ENCODE results near the gene FAM81A. TPM values are rescaled to one million over a fixed set of nuclear protein-coding genes. Genes with fewer than 3 reads are reported as not detected.
A peak's percentile ranks its signal among the peaks of the same experiment; 100 is the strongest.
"Not testable (repeated sequence)": the region's sequence is repeated elsewhere in the genome, so short reads cannot be mapped to it uniquely, and the experiment has no call there.

FAM81A gene
- total RNA-seq, 1 experiment from 2014 or later: 32.2 TPM

DNA sequence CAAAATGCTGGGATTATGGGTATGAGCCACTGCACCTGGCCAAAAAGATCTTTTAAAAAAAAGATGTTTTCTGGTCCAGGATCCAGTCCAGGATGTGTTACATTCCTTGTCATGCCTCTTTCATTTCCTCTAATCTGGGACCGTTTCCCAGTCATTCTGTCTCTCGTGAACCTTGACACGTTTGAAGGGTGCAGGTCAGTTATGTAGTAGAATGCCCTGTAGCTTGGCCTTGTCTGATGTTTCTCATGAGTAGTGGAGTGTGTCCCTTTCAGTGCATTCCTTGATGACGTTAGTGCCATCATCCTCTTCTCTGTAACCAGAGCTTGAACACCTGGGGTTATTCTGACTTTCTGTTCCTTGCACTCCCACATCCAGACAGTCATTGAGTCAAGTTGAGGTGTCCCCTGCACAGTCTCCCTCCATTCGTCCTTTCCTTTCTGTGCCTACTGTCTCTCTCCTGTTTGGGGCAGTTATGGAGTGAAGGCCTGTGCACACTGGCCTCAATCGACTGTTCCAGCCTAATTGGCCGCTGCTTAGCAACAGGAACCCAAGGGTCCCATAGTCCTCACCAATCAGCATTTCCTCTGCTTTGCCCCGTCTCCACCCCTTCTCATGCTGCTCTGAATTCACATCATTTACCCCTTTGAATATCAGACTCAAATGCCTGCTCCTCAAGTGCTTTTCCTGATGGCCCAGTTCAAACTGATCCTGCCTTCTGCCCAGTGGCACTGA lies 5.5 kb downstream of the FAM81A start:
- peak in 1 of 2 experiments; percentile 49 for DNase-seq
- no peaks in the 10 kb centered on the region for H3K27me3 ChIP-seq

DNA sequence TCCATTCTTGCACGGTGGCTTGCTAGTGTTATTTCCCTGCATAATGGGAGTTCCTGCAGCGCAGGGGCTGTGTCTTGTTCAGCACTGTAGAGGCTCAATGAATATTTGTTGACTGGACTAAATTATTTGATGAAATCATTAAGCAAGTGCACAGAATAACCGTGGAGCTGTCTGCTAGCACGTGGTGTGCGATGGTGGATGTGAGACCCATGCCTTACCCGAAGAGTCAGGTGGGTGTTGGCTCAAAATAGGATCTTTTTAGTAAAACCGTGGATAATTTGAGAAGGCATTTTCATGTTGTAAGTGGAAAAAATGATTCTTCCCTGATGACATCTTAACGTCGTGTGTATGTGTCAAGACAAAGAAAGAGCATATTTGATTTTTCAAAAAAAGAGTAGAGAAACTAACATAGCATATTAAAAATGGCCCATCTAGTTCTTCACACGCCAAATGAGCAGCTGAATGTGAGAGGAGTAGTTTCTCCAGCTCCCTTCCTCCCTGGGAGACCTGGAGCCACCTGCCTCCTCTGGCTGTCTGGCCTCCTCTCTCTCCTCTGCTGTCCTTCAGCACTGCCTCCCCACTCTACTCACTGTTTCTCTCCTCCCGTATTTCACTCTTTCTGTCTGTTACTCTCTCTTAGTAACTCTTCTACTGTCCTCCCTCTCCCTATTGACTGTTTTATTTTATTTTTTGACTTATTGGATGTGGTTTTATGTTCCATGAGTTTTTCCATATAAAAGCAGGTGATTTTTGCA lies 6.3 kb downstream of the FAM81A start:
- H3K27me3 ChIP-seq: no peaks in the 10 kb centered on the region
- DNase-seq: peak in 1 of 2 experiments; percentile 45
- H3K36me3 ChIP-seq: peaks cover 15% of the 10 kb centered on the region
- peaks cover 46% of the 10 kb centered on the region for H3K4me1 ChIP-seq
- H3K27ac ChIP-seq: no peak overlapping the region
- no peak overlapping the region for H3K4me3 ChIP-seq
- H3K9me3 ChIP-seq (replicated peaks): no peaks in the 10 kb centered on the region

More for the DNA sequence above, 5.5 kb downstream of the FAM81A start:
- no peak overlapping the region for H3K27ac ChIP-seq
- peaks cover 41% of the 10 kb centered on the region for H3K4me1 ChIP-seq
- H3K36me3 ChIP-seq: peaks cover 15% of the 10 kb centered on the region
- no peak overlapping the region for H3K4me3 ChIP-seq
- H3K9me3 ChIP-seq (replicated peaks): no peaks in the 10 kb centered on the region

DNA sequence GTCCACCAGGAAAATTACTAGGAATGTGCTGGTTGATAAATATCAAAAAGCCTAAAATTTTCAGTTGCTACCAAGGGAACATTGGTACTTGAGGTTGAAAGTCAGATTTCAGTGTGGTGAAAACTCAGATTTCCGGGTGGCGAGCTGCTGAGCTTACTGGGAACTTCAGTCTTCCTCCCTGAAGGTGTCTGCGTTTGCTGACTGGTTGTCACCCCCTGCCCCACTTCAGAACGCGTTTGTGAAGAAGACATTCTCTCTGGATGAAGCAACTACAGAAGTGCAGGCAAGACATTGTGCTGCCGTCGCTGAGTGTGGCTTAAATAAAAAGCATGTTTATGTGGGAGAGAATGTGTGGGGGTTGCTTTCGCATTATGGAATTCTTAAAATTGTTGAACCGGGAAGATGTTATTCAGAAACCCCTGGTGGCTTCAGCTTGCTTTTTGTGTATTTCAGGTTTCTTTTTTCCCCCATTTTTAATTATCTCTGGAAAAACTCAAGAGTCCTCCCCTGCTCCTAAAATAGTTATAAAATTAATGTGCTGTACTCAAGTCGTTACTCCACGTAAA lies 7.1 kb downstream of the FAM81A start:
- DNase-seq: no peak
- Histone ChIP-seq H3K4me1 (peaks cover 48% of the 10 kb centered on the region), H3K36me3 (peaks cover 15% of the 10 kb centered on the region)

DNA sequence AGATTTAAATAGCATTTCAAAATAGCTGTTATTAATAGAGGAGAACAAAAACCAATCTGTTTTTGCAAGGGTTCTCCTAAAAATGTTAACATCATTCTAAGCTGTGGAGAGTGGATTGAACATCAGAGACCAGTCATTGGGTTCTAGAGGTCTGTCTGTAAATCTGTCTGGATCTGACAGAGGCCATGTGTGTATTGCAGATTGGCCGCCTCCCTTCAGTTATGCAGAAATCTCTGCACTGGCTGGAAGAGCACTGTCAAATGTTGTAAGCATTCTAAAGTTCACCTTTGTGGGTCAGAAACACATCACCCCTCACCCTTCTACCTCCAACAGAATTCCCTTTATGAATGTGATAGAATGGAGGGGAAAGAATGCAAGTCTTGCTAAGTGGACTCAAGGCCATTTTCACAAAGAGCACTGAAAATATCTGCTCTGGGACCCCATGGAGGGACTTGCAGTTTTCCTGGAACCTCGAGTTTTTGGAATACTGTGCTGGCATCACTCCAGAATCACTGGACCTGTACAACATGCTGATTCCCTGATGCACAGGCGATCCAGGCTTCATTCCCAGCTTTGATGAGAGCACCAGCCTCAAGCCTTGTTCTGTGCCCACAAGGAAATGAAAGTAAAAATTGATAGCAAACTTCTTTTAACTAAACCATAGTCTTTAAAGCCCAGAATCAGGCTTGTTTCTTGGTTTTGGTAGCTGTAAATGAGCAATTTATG lies 8.4 kb downstream of the FAM81A start:
- DNase-seq: no peak
- Histone ChIP-seq H3K4me3 (no peak overlapping the region), H3K27ac (peak overlapping the region; percentile 97), H3K27me3 (no peaks in the 10 kb centered on the region), H3K4me1 (peaks cover 54% of the 10 kb centered on the region), H3K36me3 (peaks cover 5% of the 10 kb centered on the region; the same call in 1 of the 2 replicates), H3K9me3 (replicated peaks) (no peaks in the 10 kb centered on the region)

More for the DNA sequence above, 7.1 kb downstream of the FAM81A start:
- H3K27ac ChIP-seq: 0 out of 2 replicates have a peak overlapping the region, but pooled peaks have one; percentile 97
- no peak overlapping the region for H3K4me3 ChIP-seq
- no peaks in the 10 kb centered on the region for H3K27me3 ChIP-seq
- H3K9me3 ChIP-seq (replicated peaks): no peaks in the 10 kb centered on the region

DNA sequence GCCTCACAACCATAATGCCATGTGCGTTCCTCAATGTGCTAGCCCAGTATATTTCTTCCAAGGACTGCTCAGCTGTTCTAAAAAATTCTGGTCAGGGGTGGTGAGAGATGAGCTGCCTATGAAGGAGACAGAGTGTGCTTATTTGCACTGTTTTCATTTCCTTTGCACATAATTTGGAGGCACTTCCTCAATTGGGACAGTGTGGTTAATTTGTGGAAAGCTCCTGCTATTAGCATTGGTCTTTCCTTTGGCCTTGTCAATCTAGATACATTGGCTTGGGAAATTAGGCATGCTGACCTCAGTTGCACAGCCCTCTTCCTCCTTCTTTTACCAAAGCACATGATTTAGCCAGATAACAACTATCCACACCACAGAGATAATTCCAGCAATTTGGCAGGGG lies 9.4 kb downstream of the FAM81A start:
- peak; percentile 69 to 91 for DNase-seq
- peaks cover 54% of the 10 kb centered on the region for H3K4me1 ChIP-seq
- peaks cover 5% of the 10 kb centered on the region; the same call in 1 of the 2 replicates for H3K36me3 ChIP-seq
- H3K4me3 ChIP-seq: no peak overlapping the region
- no peaks in the 10 kb centered on the region for H3K27me3 ChIP-seq
- H3K27ac ChIP-seq: peak overlapping the region; percentile 97
- H3K9me3 ChIP-seq (replicated peaks): no peaks in the 10 kb centered on the region

DNA sequence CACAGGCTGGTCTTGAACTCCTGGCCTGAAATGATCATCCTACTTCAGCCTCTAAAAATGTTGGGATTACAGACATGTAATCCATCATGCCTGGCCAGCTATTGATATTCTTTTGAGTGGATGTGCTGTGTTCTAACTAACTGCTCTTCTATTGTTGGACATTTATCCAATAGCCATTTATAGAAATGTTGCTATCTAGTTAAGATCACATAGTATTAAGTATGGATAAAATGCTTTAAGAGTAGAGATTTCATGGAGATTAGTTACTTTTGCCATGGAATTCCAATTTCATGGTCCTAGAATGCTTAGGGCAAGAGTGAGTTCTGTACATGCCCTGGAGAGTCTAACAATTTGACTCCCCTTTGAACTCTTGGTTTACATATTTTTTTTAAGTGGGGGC lies 10.9 kb downstream of the FAM81A start:
- H3K27me3 ChIP-seq: no peaks in the 10 kb centered on the region
- no peak overlapping the region for H3K4me3 ChIP-seq
- H3K36me3 ChIP-seq: 0 out of 2 replicates have a peak, but pooled peaks cover 2% of the 10 kb centered on the region
- H3K9me3 ChIP-seq (replicated peaks): no peaks in the 10 kb centered on the region
- H3K27ac ChIP-seq: peak overlapping the region; percentile 97
- H3K4me1 ChIP-seq: peaks cover 63% of the 10 kb centered on the region
- DNase-seq: peak in 1 of 2 experiments; percentile 96

DNA sequence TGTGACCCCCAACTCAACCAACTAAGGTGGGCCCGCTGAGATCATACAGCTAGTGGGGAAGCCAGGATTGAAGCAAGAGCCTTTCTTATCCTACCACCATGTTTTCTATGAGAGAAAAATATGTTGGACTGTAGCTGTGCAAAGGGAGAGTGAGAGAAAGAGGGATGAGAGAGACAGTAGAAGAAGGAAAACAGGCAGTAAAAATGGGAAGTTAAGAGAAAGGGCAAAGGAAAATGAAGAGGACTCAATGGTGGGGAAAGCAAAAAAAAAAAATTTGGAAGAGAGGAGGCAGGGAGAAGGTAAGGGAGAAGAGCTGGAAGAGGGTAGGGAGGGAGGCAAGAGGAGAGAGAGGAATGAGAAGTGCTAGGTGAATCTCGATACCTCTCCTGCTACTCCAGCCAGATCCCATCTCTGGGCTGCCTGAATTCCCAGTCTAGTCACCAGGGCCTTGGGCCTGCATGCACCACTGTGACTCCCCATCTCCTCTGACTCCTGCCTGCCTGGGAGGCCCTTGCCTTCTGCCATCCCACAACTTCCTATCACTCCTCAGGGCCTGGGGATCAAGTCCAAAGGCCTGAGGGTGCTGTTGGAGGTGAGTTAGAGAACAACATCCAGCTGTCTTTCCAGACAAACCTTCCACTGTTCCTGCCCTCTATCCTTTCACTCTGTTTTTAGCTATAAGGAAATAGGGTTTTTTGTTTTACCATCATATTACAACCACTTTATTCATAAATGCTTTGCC lies 15.7 kb downstream of the FAM81A start:
- peak; percentile 85 to 95 for DNase-seq

DNA sequence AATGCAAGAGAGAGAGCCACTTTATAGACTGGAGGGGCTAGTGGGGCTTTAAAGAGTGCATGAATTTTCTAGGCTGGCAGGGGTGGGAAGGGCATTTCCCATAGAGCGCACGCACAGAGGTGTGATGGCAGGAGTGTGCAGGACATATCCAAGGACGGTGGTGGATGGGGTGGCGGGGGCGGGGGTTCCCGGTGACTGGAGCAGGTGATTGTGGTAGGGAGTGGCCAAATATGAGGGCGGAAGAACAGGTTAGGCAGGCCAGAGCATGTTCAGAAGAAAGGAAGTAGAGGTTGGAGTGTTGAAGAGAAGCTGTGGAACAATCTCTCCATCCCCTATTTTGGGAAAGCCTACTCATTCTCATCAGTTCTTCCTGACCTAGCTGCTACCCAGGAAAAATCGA lies 18.1 kb downstream of the FAM81A start:
- Histone ChIP-seq H3K36me3 (peaks cover 8% of the 10 kb centered on the region), H3K27me3 (no peaks in the 10 kb centered on the region), H3K4me1 (peaks cover 17% of the 10 kb centered on the region), H3K4me3 (no peak overlapping the region), H3K27ac (no peak overlapping the region), H3K9me3 (replicated peaks) (no peaks in the 10 kb centered on the region)
- DNase-seq: no peak

More for the DNA sequence above, 15.7 kb downstream of the FAM81A start:
- Histone ChIP-seq H3K36me3 (no peaks in the 10 kb centered on the region), H3K4me1 (peaks cover 29% of the 10 kb centered on the region), H3K27me3 (no peaks in the 10 kb centered on the region), H3K4me3 (no peak overlapping the region), H3K9me3 (replicated peaks) (no peaks in the 10 kb centered on the region), H3K27ac (peak overlapping the region; percentile 62)

DNA sequence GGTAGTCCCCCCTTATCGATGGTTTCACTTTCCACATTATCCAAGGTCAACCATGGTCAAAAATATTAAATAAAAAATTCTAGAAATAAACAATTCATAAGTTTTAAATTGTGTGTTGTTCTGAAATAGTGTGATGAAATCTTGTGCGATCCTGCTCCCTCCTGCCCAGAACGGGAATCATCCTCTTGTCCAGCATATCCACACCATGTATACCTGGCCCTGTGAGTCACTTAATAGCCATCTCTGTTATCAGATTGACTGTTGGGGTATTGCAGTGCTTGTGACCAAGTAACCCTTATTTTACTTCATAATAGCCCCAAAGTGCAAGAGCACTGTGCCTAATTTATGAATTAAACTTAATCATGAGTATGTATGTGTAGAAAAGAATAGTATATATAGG lies 19.1 kb downstream of the FAM81A start:
- Histone ChIP-seq H3K4me1 (peaks cover 17% of the 10 kb centered on the region), H3K36me3 (peaks cover 11% of the 10 kb centered on the region), H3K27ac (no peak overlapping the region), H3K4me3 (no peak overlapping the region), H3K27me3 (no peaks in the 10 kb centered on the region), H3K9me3 (replicated peaks) (no peaks in the 10 kb centered on the region)
- no peak for DNase-seq

DNA sequence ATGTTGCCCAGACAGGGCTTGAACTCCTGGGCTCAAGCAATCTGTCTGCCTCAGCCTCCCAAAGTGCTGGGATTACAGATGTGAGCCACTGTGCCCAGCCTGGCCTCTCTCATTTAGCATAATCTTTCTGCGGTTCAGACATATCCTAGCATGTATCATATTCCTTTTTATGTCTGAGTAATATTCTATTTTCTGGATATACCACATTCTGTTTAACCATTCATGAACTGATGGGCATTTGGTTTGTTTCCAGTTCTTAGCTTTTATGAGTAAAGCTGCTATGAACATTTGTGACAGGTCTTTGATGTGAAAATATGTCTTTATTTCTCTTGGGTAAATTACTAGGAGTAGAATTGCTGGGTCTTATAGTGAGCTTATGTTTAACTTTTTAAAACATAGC lies 23.5 kb downstream of the FAM81A start:
- peaks cover 18% of the 10 kb centered on the region for H3K36me3 ChIP-seq
- no peaks in the 10 kb centered on the region for H3K4me1 ChIP-seq
- H3K27me3 ChIP-seq: no peaks in the 10 kb centered on the region
- H3K27ac ChIP-seq: no peak overlapping the region
- DNase-seq: no peak
- peaks cover 7% of the 10 kb centered on the region; the same call in 1 of the 2 replicates for H3K9me3 ChIP-seq (replicated peaks)
- no peak overlapping the region for H3K4me3 ChIP-seq

DNA sequence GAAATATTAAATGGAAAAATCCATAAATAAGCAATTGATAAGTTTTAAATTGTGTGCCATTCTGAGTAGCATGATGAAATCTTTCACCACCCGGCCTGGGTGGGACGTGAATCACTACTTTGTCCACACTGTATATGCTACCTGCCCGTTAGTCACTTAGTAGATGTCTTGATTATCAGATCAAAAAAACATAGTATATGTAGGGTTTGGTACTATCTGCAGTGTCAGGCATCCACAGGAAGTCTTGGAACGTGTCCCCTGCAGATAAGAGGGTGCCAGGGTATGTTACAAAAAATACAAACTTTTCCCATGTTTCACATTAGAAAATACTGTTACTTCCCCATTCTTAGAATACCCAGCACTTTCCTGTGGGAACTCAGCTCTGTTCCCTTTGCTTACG lies 35.2 kb downstream of the FAM81A start:
- no peaks in the 10 kb centered on the region for H3K9me3 ChIP-seq (replicated peaks)
- no peak overlapping the region for H3K27ac ChIP-seq
- H3K4me1 ChIP-seq: no peaks in the 10 kb centered on the region

DNA sequence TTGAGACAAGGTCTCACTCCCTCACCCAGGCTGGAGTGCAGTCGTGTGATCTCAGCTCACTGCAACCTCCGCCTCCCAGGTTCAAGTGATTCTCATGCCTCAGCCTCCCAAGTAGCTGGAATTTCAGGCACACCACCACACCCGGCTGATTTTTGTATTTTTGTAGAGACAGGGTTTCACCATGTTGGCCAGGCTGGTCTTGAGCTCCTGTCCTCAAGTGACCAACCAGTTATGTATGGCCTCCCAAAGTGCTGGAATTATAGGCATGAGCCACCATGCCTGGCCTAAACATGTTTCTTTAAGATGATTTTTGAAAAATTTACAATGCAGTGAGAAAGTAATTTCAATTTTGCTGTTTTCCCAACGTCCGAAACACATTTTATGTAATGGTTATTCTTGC lies 37.2 kb downstream of the FAM81A start:
- not testable (repeated sequence) for H3K27ac ChIP-seq; H3K4me3 ChIP-seq; H3K9me3 ChIP-seq (replicated peaks); H3K27me3 ChIP-seq; DNase-seq; H3K4me1 ChIP-seq; H3K36me3 ChIP-seq

More for the DNA sequence above, 35.2 kb downstream of the FAM81A start:
- peaks cover 3% of the 10 kb centered on the region; the same call in 1 of the 2 replicates for H3K36me3 ChIP-seq
- H3K4me3 ChIP-seq: no peak overlapping the region
- DNase-seq: no peak
- no peaks in the 10 kb centered on the region for H3K27me3 ChIP-seq

DNA sequence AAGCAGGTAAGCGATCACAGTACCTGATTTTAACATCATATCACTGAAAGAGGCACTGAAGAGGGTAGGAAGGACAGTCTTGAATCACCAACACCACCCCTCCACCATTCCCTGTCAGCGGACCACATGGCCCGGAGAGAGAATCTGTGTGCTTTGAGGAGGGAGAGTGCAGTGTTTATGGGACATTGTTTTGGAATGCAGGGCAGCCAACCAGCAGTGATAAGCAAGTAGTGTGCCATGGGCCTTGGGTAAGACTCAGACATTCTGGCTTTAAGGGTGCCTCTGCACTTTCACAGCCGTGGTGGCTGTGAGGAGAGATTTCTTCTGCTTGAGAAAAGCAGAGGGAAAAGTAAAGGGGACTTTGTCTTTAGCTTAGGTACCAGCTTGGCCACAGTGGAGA lies 46.4 kb downstream of the FAM81A start:
- Histone ChIP-seq H3K27ac (no peak overlapping the region), H3K4me3 (no peak overlapping the region), H3K27me3 (no peaks in the 10 kb centered on the region), H3K4me1 (no peaks in the 10 kb centered on the region), H3K9me3 (replicated peaks) (no peaks in the 10 kb centered on the region; the same call in 1 of the 2 replicates), H3K36me3 (0 out of 2 replicates have a peak, but pooled peaks cover 2% of the 10 kb centered on the region)
- no peak for DNase-seq

DNA sequence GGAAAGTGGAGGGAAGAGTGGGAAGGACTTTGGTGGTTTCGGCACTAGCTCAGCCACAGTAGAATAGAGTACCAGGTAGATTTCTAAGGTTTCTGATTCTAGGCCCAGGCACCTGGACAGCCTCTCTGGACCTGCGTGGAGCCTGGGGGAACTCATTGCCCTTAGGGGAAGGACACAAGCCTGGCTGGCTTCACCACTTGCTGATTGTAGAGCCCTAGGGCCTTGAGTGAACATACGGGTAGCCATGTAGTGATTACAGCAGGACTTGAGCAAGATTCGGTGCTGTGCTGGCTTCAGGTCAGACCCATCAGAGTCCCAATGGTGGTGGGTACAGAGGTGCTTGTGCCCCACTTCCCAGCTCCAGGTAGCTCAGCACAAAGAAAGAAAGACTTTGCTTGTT lies 47.0 kb downstream of the FAM81A start:
- Histone ChIP-seq H3K36me3 (0 out of 2 replicates have a peak, but pooled peaks cover 2% of the 10 kb centered on the region), H3K4me1 (no peaks in the 10 kb centered on the region), H3K27ac (no peak overlapping the region), H3K4me3 (no peak overlapping the region), H3K9me3 (replicated peaks) (no peaks in the 10 kb centered on the region; the same call in 1 of the 2 replicates), H3K27me3 (no peaks in the 10 kb centered on the region)
- DNase-seq: no peak

Data from SJCRH30 (cell line).